Heart left ventricle (tissue), 16 donors: ENCODE measurements around the gene MTIF2. TPM values are rescaled to one million over a fixed set of nuclear protein-coding genes. Genes with fewer than 3 reads are reported as not detected.
"Not testable (repeated sequence)": the region's sequence is repeated elsewhere in the genome, so short reads cannot be mapped to it uniquely, and the experiment has no call there.

Experiments
- ATAC-seq, 4 donors: fragments of 200-7000 bp; cut with Tn5 transposase; one replicate each; pipeline ENCODE4 v1.9.1; 2020 to 2022; ENCODE audit warnings: moderate library complexity in 4 of 4, mild to moderate bottlenecking in 3 of 4, moderate number of reproducible peaks in 1 of 4
- DNase-seq, 5 donors: peaks; one replicate each; pipeline ENCODE4 v3.0.0-alpha.2; 2020
- H3K27ac ChIP-seq, 12 donors: fragments of 200-600 bp; sonication (generic) in 4 of 12; one replicate each; pipeline versions ENCODE4 v1.5.0 to v1.8.0; 2016 to 2022; ENCODE audit warnings: mild to moderate bottlenecking in 2 of 12
- H3K27me3 ChIP-seq, 9 donors: fragments of 200-600 bp; sonication (generic) in 2 of 9; one replicate each; pipeline versions ENCODE4 v1.5.1 to v1.8.0; 2016 to 2022; ENCODE audit warnings: mild to moderate bottlenecking in 3 of 9
- H3K36me3 ChIP-seq, 9 donors: fragments of 200-600 bp; sonication (generic) in 2 of 9; one replicate each; pipeline versions ENCODE4 v1.5.0 to v1.8.0; 2018 to 2022; ENCODE audit warnings: mild to moderate bottlenecking in 2 of 9
- H3K4me1 ChIP-seq, 12 donors: fragments of 200-600 bp; sonication (generic) in 4 of 12; one replicate each; pipeline versions ENCODE4 v1.5.0 to v1.8.0; 2016 to 2022; ENCODE audit warnings: mild to moderate bottlenecking in 3 of 12
- H3K4me3 ChIP-seq, 12 donors: fragments of 200-600 bp; sonication (generic) in 4 of 12; one replicate each; pipeline versions ENCODE4 v1.5.0 to v1.8.0; 2017 to 2022; ENCODE audit warnings: mild to moderate bottlenecking in 9 of 12, moderate library complexity in 4 of 12
- H3K9me3 ChIP-seq, 12 donors: fragments of 200-600 bp; sonication (generic) in 4 of 12; one replicate each; pipeline versions ENCODE4 v1.5.0 to v1.8.0; 2016 to 2022; ENCODE audit warnings: mild to moderate bottlenecking in 1 of 12
- POLR2A ChIP-seq, 2 donors: fragments of 450-650 bp; IDR thresholded peaks; one replicate each; pipeline ENCODE4 v1.6.1; 2017; ENCODE audit warnings: antibody characterized with exemption in 2 of 2, mild to moderate bottlenecking in 2 of 2, moderate library complexity in 2 of 2
- WGBS, 4 donors: extraction: QIAGEN DNeasy Blood & Tissue Kit in 2 of 4; methylation state at CpG; one replicate each; pipeline versions ENCODE4 v1.1.5 to v1.1.7; 2013 to 2018; 5-methylcytosine and 5-hydroxymethylcytosine counted together
- intact Hi-C, 10 donors: fragments of 100-400 bp; cut with DNase I; formaldehyde crosslinking; loops; one replicate each; pipeline versions ENCODE4 v1.11.1 to v1.14.2; 2022
- polyA plus RNA-seq, 2 donors: library from polyadenylated mRNA; stranded (reverse); fragments of 200-250 nt; gene quantifications; one replicate each; pipeline ENCODE4 v1.2.3, GENCODE V29; 2013
- total RNA-seq, 9 donors: library from RNA; depleted of rRNA in 2 of 9; stranded (reverse); fragments of >200 nt in 2 of 9; fragmentation: NEBNext Ultra II Directional in 3 of 9; extraction: Animal tissue kit (Norgen Biotek cat#: 25700) in 3 of 9; gene quantifications; one replicate each; pipeline versions ENCODE4 v1.1.0 to v1.2.4, GENCODE V29; 2016 to 2023
- TF ChIP-seq, protein P1 (sequence below), 12 donors: fragments of 200-600 bp; sonication (generic) in 4 of 12; IDR thresholded peaks; one replicate each; pipeline versions ENCODE4 v1.5.0 to v1.8.0; 2018 to 2022; ENCODE audit warnings: antibody characterized with exemption in 12 of 12, mild to moderate bottlenecking in 5 of 12
- donor health status: ischemic (EF 13 %, LVEDD 7.1; RV severe dilation, severe dysfunction).
- donor health status: healthy with polysubstance abuse.
- donor health status: DM: no; HTN: yes; CAD: no.
- donor health status: DM: no; HTN: no; CAD: no.
- donor health status: ischemic (EF 25% LVEDD 6.9; RV normal size, moderate dysfunction).
- donor health status: ischemic (EF 25% LVEDD 5.7; RV mildly dilated, moderate dysfunction).
- donor health status: healthy.
- donor health status: DM: yes; HTN: yes; CAD: no.
- donor health status: ischemic (EF 35%, LVEDD 5.7; RV mildly dilated, moderate dysfunction).
- donor health status: nonischemic (EF 11% LVEDD 7.7; RV severe dilation, severe dysfunction).
- donor health status: DM: yes; HTN: yes; CAD: no.
- donor health status: PGD.
- donor health status: ischemic (EF 29% LVEDD 5.4; RV normal size, mild dysfunction).
- donor health status: nonischemic (EF 23%, LVEDD 6.1; RV moderate dilation, normal function).

MTIF2 gene
- total and polyA plus RNA-seq, 11 donors, result 29.9 to 54.7 (median 45.5) TPM

DNA sequence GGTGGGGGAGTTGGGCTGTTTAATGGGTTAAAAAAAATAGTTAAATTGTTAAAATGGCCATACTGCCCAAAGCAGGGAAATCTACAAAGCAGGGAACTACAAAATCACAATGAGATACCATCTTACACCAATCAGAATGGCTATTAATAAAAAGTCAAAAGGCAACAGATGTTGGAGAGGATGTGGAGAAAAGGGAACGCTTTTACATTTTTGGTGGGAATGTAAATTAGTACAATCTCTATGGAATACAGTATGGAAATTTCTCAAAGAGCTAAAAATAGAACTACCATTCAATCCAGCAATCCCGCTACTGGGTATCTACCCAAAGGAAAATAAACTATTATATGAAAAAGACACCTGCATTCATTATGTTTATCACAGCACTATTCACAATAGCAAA, 64.1 kb downstream of the MTIF2 start:
- ATAC-seq (no peak), DNase-seq (no peak)
- Histone ChIP-seq H3K36me3 (peaks cover 0 to 23% (median 0%) of the 10 kb centered on the region in 9 donors), H3K27me3 (no peaks in the 10 kb centered on the region), H3K9me3 (peaks cover 0 to 29% (median 3%) of the 10 kb centered on the region in 12 donors), H3K27ac (no peak overlapping the region), H3K4me3 (no peak overlapping the region), H3K4me1 (no peaks in the 10 kb centered on the region)
- intact Hi-C loops, result no loop called here
- TF ChIP-seq, protein P1, sequence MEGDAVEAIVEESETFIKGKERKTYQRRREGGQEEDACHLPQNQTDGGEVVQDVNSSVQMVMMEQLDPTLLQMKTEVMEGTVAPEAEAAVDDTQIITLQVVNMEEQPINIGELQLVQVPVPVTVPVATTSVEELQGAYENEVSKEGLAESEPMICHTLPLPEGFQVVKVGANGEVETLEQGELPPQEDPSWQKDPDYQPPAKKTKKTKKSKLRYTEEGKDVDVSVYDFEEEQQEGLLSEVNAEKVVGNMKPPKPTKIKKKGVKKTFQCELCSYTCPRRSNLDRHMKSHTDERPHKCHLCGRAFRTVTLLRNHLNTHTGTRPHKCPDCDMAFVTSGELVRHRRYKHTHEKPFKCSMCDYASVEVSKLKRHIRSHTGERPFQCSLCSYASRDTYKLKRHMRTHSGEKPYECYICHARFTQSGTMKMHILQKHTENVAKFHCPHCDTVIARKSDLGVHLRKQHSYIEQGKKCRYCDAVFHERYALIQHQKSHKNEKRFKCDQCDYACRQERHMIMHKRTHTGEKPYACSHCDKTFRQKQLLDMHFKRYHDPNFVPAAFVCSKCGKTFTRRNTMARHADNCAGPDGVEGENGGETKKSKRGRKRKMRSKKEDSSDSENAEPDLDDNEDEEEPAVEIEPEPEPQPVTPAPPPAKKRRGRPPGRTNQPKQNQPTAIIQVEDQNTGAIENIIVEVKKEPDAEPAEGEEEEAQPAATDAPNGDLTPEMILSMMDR (IDR thresholded peaks at IDR 0.05), result no peak
- TF ChIP-seq POLR2A (IDR thresholded peaks at IDR 0.05), result no peak
- WGBS, 4 donors, result 90 to 98% (median 94%) methylated on average over 2 of the region's 2 CpGs

GRCh38 chr2:55204536-55204935, 64.5 kb downstream of the MTIF2 start:
- H3K36me3 ChIP-seq, result peaks cover 0 to 27% (median 0%) of the 10 kb centered on the region in 9 donors
- no peak for DNase-seq
- no peak for TF ChIP-seq POLR2A (IDR thresholded peaks at IDR 0.05)
- TF ChIP-seq, protein P1 (IDR thresholded peaks at IDR 0.05), result no peak
- intact Hi-C loops, result no loop called here
- no peaks in the 10 kb centered on the region for H3K4me1 ChIP-seq
- 97 to 100% (median 98%) methylated on average over 3 of the region's 3 CpGs for WGBS, 4 donors
- no peak for ATAC-seq
- no peaks in the 10 kb centered on the region for H3K27me3 ChIP-seq
- peaks cover 0 to 33% (median 3%) of the 10 kb centered on the region in 12 donors for H3K9me3 ChIP-seq
- no peak overlapping the region for H3K4me3 ChIP-seq
- H3K27ac ChIP-seq, result no peak overlapping the region

DNA sequence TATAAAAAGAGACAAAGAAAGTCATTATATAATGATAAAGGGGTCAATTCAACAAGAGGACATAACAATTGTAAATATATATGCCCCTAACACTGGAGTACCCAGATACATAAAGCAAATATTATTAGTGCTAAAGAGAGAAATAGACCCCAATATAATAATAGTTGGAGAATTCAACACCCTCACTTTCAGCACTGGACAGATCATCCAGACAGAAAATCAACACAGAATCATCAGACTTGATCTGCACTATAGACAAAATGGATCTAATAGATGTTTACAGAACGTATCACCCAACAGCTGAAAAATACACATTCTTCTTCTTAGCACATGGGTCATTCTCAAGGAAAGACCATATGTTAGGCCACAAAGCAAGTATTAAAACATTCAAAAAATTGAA, 68.6 kb downstream of the MTIF2 start:
- intact Hi-C loops, result no loop called here
- TF ChIP-seq POLR2A (IDR thresholded peaks at IDR 0.05), result no peak
- TF ChIP-seq, protein P1 (IDR thresholded peaks at IDR 0.05), result no peak

GRCh38 chr2:55196526-55196925, 72.5 kb downstream of the MTIF2 start:
- Histone ChIP-seq H3K27ac (no peak overlapping the region), H3K4me3 (no peak overlapping the region), H3K9me3 (peaks cover 0 to 25% (median 2%) of the 10 kb centered on the region in 12 donors), H3K36me3 (peaks cover 0 to 24% (median 0%) of the 10 kb centered on the region in 9 donors), H3K4me1 (no peaks in the 10 kb centered on the region), H3K27me3 (no peaks in the 10 kb centered on the region)
- WGBS, 4 donors, result 94 to 100% (median 96%) methylated on average over 2 of the region's 2 CpGs
- ATAC-seq, result no peak
- intact Hi-C loops, result no loop called here
- no peak for TF ChIP-seq POLR2A (IDR thresholded peaks at IDR 0.05)
- TF ChIP-seq, protein P1 (IDR thresholded peaks at IDR 0.05), result no peak
- no peak for DNase-seq

More for the DNA sequence above, 68.6 kb downstream of the MTIF2 start:
- ATAC-seq (no peak), DNase-seq (no peak)
- H3K36me3 ChIP-seq, result peaks cover 0 to 29% (median 0%) of the 10 kb centered on the region in 9 donors
- WGBS, 4 donors, result 95 to 99% (median 97%) methylated on average over 1 of the region's 1 CpG
- no peaks in the 10 kb centered on the region for H3K4me1 ChIP-seq
- no peak overlapping the region for H3K27ac ChIP-seq
- H3K27me3 ChIP-seq, result no peaks in the 10 kb centered on the region
- peaks cover 0 to 34% (median 3%) of the 10 kb centered on the region in 12 donors for H3K9me3 ChIP-seq
- no peak overlapping the region for H3K4me3 ChIP-seq

- H3K27me3 ChIP-seq, intact Hi-C loops, H3K27ac ChIP-seq, H3K4me3 ChIP-seq, DNase-seq, H3K9me3 ChIP-seq, H3K4me1 ChIP-seq, ATAC-seq: not testable (repeated sequence)
- 94 to 98% (median 95%) methylated on average over 2 of the region's 2 CpGs for WGBS, 4 donors
- peaks cover 0 to 16% (median 0%) of the 10 kb centered on the region in 9 donors for H3K36me3 ChIP-seq
Observed at GRCh38 chr2:55191888-55192287, 77.1 kb downstream of the MTIF2 start.

GRCh38 chr2:55186837-55187236, 82.2 kb downstream of the MTIF2 start:
- intact Hi-C loops, DNase-seq: not testable (repeated sequence)
- WGBS, 4 donors, result 82 to 96% (median 88%) methylated on average over 8 of the region's 8 CpGs

More at GRCh38 chr2:55186837-55187236, 82.2 kb downstream of the MTIF2 start:
- not testable (repeated sequence) for H3K4me1 ChIP-seq, H3K36me3 ChIP-seq, H3K4me3 ChIP-seq, ATAC-seq, H3K9me3 ChIP-seq, H3K27ac ChIP-seq, H3K27me3 ChIP-seq
